Lower lobe of right lung (tissue), 2 donors: Measurements from ENCODE around the gene CES3. TPM values are rescaled to one million over a fixed set of nuclear protein-coding genes. Genes with fewer than 3 reads are reported as not detected.

Experiments
- ATAC-seq, 2 donors: fragments of 200-7000 bp; cut with Tn5 transposase; one replicate each; pipeline ENCODE4 v1.9.1; 2020 to 2022; ENCODE audit warnings: mild to moderate bottlenecking in 2 of 2, moderate library complexity in 2 of 2
- DNase-seq: peaks from one replicate; pipeline ENCODE4 v3.0.0-alpha.2; 2020
- H3K27ac ChIP-seq: fragments of 200-600 bp; one replicate; pipeline ENCODE4 v1.8.0; 2022
- H3K27me3 ChIP-seq: fragments of 200-600 bp; one replicate; pipeline ENCODE4 v1.8.0; 2022; ENCODE audit warnings: low read depth
- H3K36me3 ChIP-seq: fragments of 200-600 bp; one replicate; pipeline ENCODE4 v1.8.0; 2022; ENCODE audit warnings: mild to moderate bottlenecking
- H3K4me1 ChIP-seq: fragments of 200-600 bp; one replicate; pipeline ENCODE4 v1.8.0; 2022
- H3K4me3 ChIP-seq: fragments of 200-600 bp; one replicate; pipeline ENCODE4 v1.8.0; 2022; ENCODE audit warnings: mild to moderate bottlenecking
- H3K9me3 ChIP-seq: fragments of 200-600 bp; one replicate; pipeline ENCODE4 v1.8.0; 2022
- CTCF ChIP-seq: fragments of 200-600 bp; IDR thresholded peaks from one replicate; pipeline ENCODE4 v1.8.0; 2022; ENCODE audit warnings: antibody characterized with exemption, mild to moderate bottlenecking
- intact Hi-C: fragments of 100-400 bp; cut with DNase I; formaldehyde crosslinking; loops from one replicate; pipeline ENCODE4 v1.11.0; 2022
- total RNA-seq: library from RNA; stranded (reverse); fragmentation: NEBNext Ultra II Directional; extraction: Animal tissue kit (Norgen Biotek cat#: 25700); gene quantifications from one replicate; pipeline ENCODE4 v1.2.1, GENCODE V29; 2021
- donor health status: DM: no; HTN: yes; CAD: no; lungs with severe emphysema.

Gene CES3
- total RNA-seq, 1 donor from 2014 or later: 2.5 TPM

- DNase-seq (no peak), ATAC-seq (no peak)
- Histone ChIP-seq H3K4me1 (peaks cover 5% of the 10 kb centered on the region), H3K36me3 (no peaks in the 10 kb centered on the region), H3K27me3 (no peaks in the 10 kb centered on the region), H3K9me3 (no peaks in the 10 kb centered on the region), H3K4me3 (no peak overlapping the region), H3K27ac (no peak overlapping the region)
- TF ChIP-seq CTCF: no peak
- intact Hi-C loops: no loop called here
These were observed 2.0 kb upstream of the CES3 start for GRCh38 chr16:66958857-66959703.

GRCh38 chr16:66959704-66960161 is 1.3 kb upstream of the CES3 start:
- Histone ChIP-seq H3K27ac (no peak overlapping the region), H3K9me3 (no peaks in the 10 kb centered on the region), H3K36me3 (no peaks in the 10 kb centered on the region), H3K4me1 (peaks cover 5% of the 10 kb centered on the region), H3K27me3 (no peaks in the 10 kb centered on the region), H3K4me3 (no peak overlapping the region)
- intact Hi-C loops: no loop called here
- TF ChIP-seq CTCF: no peak
- ATAC-seq: peak; percentile 32 to 59
- peak; percentile 71 for DNase-seq

GRCh38 chr16:66960270-66960669 is 796 bp upstream of the CES3 start:
- Histone ChIP-seq H3K36me3 (no peaks in the 10 kb centered on the region), H3K27ac (no peak overlapping the region), H3K27me3 (no peaks in the 10 kb centered on the region), H3K9me3 (no peaks in the 10 kb centered on the region), H3K4me3 (no peak overlapping the region), H3K4me1 (peaks cover 5% of the 10 kb centered on the region)
- intact Hi-C loops: no loop called here
- ATAC-seq (no peak), DNase-seq (no peak)
- no peak for TF ChIP-seq CTCF

- no peaks in the 10 kb centered on the region for H3K9me3 ChIP-seq
- intact Hi-C loops: no loop called here
- no peak for TF ChIP-seq CTCF
- ATAC-seq (peak; percentile 57 to 71), DNase-seq (peak; percentile 69)
- peaks cover 5% of the 10 kb centered on the region for H3K4me1 ChIP-seq
- H3K36me3 ChIP-seq: no peaks in the 10 kb centered on the region
- H3K27me3 ChIP-seq: no peaks in the 10 kb centered on the region
- H3K4me3 ChIP-seq: no peak overlapping the region
- no peak overlapping the region for H3K27ac ChIP-seq
These were observed 848 bp downstream of the CES3 start for GRCh38 chr16:66961914-66962313.

GRCh38 chr16:66964049-66964448 is 3.0 kb downstream of the CES3 start:
- no peaks in the 10 kb centered on the region for H3K36me3 ChIP-seq
- H3K27ac ChIP-seq: no peak overlapping the region
- H3K4me3 ChIP-seq: no peak overlapping the region
- H3K9me3 ChIP-seq: no peaks in the 10 kb centered on the region
- ATAC-seq (no peak), DNase-seq (no peak)
- no peaks in the 10 kb centered on the region for H3K27me3 ChIP-seq
- peaks cover 5% of the 10 kb centered on the region for H3K4me1 ChIP-seq
- intact Hi-C loops: no loop called here
- TF ChIP-seq CTCF: no peak
